K562 (cell line): Measurements from ENCODE around the gene MECP2. TPM values are rescaled to one million over a fixed set of nuclear protein-coding genes. Genes with fewer than 3 reads are reported as not detected.

Experiments used
- HDAC2 ChIP-seq: fragments of 450-650 bp; IDR thresholded peaks from 2 replicates; pipeline ENCODE4 v1.6.1; 2016; ENCODE audit warnings: mild to moderate bottlenecking
- HNRNPLL ChIP-seq: fragments of 200-400 bp; formaldehyde crosslinking; IDR thresholded peaks from 2 replicates; pipeline ENCODE4 v1.6.1; 2017; ENCODE audit warnings: low read length, low read depth, mild to moderate bottlenecking; ENCODE audit not compliant: poor library complexity, severe bottlenecking
- KLF10 ChIP-seq: fragments of 250-450 bp; sonication (Bioruptor Pico); IDR thresholded peaks from 2 replicates; pipeline ENCODE4 v1.6.1; 2021; ENCODE audit warnings: matching md5 sums
- KLF6 ChIP-seq: fragments of 250-450 bp; sonication (Bioruptor Pico); IDR thresholded peaks from 2 replicates; pipeline ENCODE4 v1.4.0; 2020; ENCODE audit warnings: mild to moderate bottlenecking, moderate library complexity, borderline replicate concordance
- polyA plus RNA-seq, 8 experiments: library from polyadenylated mRNA; depleted of rRNA in 4 of 8; stranded (reverse) in 5 of 8; unstranded in 3 of 8; fragments of >200 nt; fragmentation: Nextera tagmentation in 2 of 8; fragmentation: Illumina TruSeq in 1 of 8; extraction: Ambion mirVana in 2 of 8; extraction: Trizol in 1 of 8; gene quantifications; 2 replicates each; pipeline versions ENCODE4 v1.2.1 to v1.2.3, GENCODE V29; 2011 to 2014; ENCODE audit warnings: inconsistent platforms in 1 of 8, missing spikeins in 1 of 8
- total RNA-seq, 7 experiments: library from RNA; depleted of rRNA in 6 of 7; stranded (reverse); fragments of >200 nt in 6 of 7; fragmentation: Illumina TruSeq in 2 of 7; extraction: Trizol in 2 of 7; gene quantifications; 2 replicates each; pipeline versions ENCODE4 v1.2.1 to v1.2.3, GENCODE V29; 2011 to 2021; ENCODE audit warnings: low replicate concordance in 1 of 7
- TF ChIP-seq, protein P1 (sequence below): fragments of 200-800 bp; sonication (Bioruptor generic); IDR thresholded peaks from 2 replicates; pipeline ENCODE4 v1.6.1; 2017; ENCODE audit warnings: missing genetic modification characterization, missing compliant biosample characterization
- TF ChIP-seq, protein P2 (sequence below): sonication (generic); formaldehyde crosslinking; IDR thresholded peaks from 2 replicates; pipeline ENCODE4 v1.8.1; 2023; ENCODE audit warnings: mild to moderate bottlenecking, missing genetic modification reagents

The MECP2 gene
- total and polyA plus RNA-seq, 9 of the 15 experiments (the other 6 are each of a cell fraction or from before 2014, with no cell fraction given), result 2.1 to 50.9 (median 30.5) TPM

GRCh38 chrX:154125391-154126040 lies 28.0 kb upstream of the MECP2 start (continued):
- TF ChIP-seq KLF10 (CRISPR knock-in tag) (no peak), HDAC2 (no peak), KLF6 (CRISPR knock-in tag) (no peak), HNRNPLL (no peak)
- TF ChIP-seq, protein P1, sequence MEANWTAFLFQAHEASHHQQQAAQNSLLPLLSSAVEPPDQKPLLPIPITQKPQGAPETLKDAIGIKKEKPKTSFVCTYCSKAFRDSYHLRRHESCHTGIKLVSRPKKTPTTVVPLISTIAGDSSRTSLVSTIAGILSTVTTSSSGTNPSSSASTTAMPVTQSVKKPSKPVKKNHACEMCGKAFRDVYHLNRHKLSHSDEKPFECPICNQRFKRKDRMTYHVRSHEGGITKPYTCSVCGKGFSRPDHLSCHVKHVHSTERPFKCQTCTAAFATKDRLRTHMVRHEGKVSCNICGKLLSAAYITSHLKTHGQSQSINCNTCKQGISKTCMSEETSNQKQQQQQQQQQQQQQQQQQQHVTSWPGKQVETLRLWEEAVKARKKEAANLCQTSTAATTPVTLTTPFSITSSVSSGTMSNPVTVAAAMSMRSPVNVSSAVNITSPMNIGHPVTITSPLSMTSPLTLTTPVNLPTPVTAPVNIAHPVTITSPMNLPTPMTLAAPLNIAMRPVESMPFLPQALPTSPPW (CRISPR knock-in tag), result peak; percentile 33; the same call in 1 of the 2 replicates
- TF ChIP-seq, protein P2, sequence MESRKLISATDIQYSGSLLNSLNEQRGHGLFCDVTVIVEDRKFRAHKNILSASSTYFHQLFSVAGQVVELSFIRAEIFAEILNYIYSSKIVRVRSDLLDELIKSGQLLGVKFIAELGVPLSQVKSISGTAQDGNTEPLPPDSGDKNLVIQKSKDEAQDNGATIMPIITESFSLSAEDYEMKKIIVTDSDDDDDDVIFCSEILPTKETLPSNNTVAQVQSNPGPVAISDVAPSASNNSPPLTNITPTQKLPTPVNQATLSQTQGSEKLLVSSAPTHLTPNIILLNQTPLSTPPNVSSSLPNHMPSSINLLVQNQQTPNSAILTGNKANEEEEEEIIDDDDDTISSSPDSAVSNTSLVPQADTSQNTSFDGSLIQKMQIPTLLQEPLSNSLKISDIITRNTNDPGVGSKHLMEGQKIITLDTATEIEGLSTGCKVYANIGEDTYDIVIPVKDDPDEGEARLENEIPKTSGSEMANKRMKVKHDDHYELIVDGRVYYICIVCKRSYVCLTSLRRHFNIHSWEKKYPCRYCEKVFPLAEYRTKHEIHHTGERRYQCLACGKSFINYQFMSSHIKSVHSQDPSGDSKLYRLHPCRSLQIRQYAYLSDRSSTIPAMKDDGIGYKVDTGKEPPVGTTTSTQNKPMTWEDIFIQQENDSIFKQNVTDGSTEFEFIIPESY, result no peak
